H9 (cell line): ENCODE measurements around the gene MEF2A. TPM values are rescaled to one million over a fixed set of nuclear protein-coding genes. Genes with fewer than 3 reads are reported as not detected.

Source experiments
- DNase-seq: peaks from one replicate; pipeline ENCODE4 v3.0.0-alpha.2; 2017
- H2AFZ ChIP-seq: one replicate; pipeline ENCODE4 v1.6.1; 2013; ENCODE audit warnings: mild to moderate bottlenecking, low read length, control low read depth, moderate library complexity
- H2AK5ac ChIP-seq: 2 replicates; pipeline ENCODE4 v1.6.1; 2013; ENCODE audit warnings: low read length, control low read depth, mixed read lengths; ENCODE audit not compliant: insufficient read length
- H2BK120ac ChIP-seq: one replicate; pipeline ENCODE4 v1.6.1; 2013; ENCODE audit warnings: low read depth, mild to moderate bottlenecking, low read length, control low read depth, inconsistent platforms; ENCODE audit not compliant: poor library complexity, severe bottlenecking
- H2BK12ac ChIP-seq: 2 replicates; pipeline ENCODE4 v1.6.1; 2013; ENCODE audit warnings: low read length, control low read depth, mixed read lengths, low read depth; ENCODE audit not compliant: insufficient read length
- H2BK15ac ChIP-seq: 2 replicates; pipeline ENCODE4 v1.6.1; 2013; ENCODE audit warnings: low read depth, low read length, control low read depth
- H2BK20ac ChIP-seq: one replicate; pipeline ENCODE4 v1.6.1; 2013; ENCODE audit warnings: low read depth, mild to moderate bottlenecking, low read length, control low read depth, inconsistent platforms; ENCODE audit not compliant: poor library complexity, severe bottlenecking
- H2BK5ac ChIP-seq: 2 replicates; pipeline ENCODE4 v1.6.1; 2013; ENCODE audit warnings: low read length, control low read depth, mixed read lengths; ENCODE audit not compliant: insufficient read length
- H3K14ac ChIP-seq: 2 replicates; pipeline ENCODE4 v1.6.1; 2013; ENCODE audit warnings: low read length, control low read depth; ENCODE audit not compliant: insufficient read depth
- H3K18ac ChIP-seq: 2 replicates; pipeline ENCODE4 v1.6.1; 2013; ENCODE audit warnings: low read depth, mild to moderate bottlenecking, mixed read lengths, low read length, control low read depth; ENCODE audit not compliant: insufficient read length
- H3K23ac ChIP-seq: 2 replicates; pipeline ENCODE4 v1.6.1; 2013; ENCODE audit warnings: low read length, control low read depth, mixed read lengths, low read depth; ENCODE audit not compliant: insufficient read length
- H3K23me2 ChIP-seq: 2 replicates; pipeline ENCODE4 v1.6.1; 2013; ENCODE audit warnings: low read depth, mild to moderate bottlenecking, mixed read lengths, low read length, control low read depth; ENCODE audit not compliant: insufficient read length, poor library complexity, severe bottlenecking
- H3K27ac ChIP-seq: 2 replicates; pipeline ENCODE4 v1.5.1; 2013; ENCODE audit warnings: low read length, control low read depth, mixed read lengths, low read depth; ENCODE audit not compliant: insufficient read length
- H3K27me3 ChIP-seq: 2 replicates; pipeline ENCODE4 v1.6.1; 2013; ENCODE audit warnings: low read length, control low read depth, inconsistent platforms; ENCODE audit not compliant: insufficient read depth
- H3K4ac ChIP-seq: 2 replicates; pipeline ENCODE4 v1.6.1; 2013; ENCODE audit warnings: low read depth, mild to moderate bottlenecking, control low read depth, inconsistent platforms, low read length, moderate library complexity
- H3K4me1 ChIP-seq: 2 replicates; pipeline ENCODE4 v1.6.1; 2013; ENCODE audit warnings: low read length, control low read depth, inconsistent platforms; ENCODE audit not compliant: insufficient read depth
- H3K4me2 ChIP-seq: 2 replicates; pipeline ENCODE4 v1.6.1; 2013; ENCODE audit warnings: low read length, control low read depth, mixed read lengths; ENCODE audit not compliant: insufficient read length, insufficient read depth
- H3K56ac ChIP-seq: 2 replicates; pipeline ENCODE4 v1.6.1; 2013; ENCODE audit warnings: low read depth, mild to moderate bottlenecking, mixed read lengths, low read length, control low read depth; ENCODE audit not compliant: insufficient read length
- H3K79me1 ChIP-seq: 2 replicates; pipeline ENCODE4 v1.6.1; 2013; ENCODE audit warnings: low read depth, mild to moderate bottlenecking, moderate library complexity, low read length, control low read depth, inconsistent platforms; ENCODE audit not compliant: insufficient read depth, poor library complexity, severe bottlenecking
- H3K79me2 ChIP-seq: 2 replicates; pipeline ENCODE4 v1.6.1; 2013; ENCODE audit warnings: low read length, control low read depth, inconsistent platforms; ENCODE audit not compliant: insufficient read depth
- H3K9ac ChIP-seq: 2 replicates; pipeline ENCODE4 v1.6.1; 2013; ENCODE audit warnings: low read length, control low read depth, mixed read lengths; ENCODE audit not compliant: insufficient read length; ENCODE audit errors: extremely low read depth
- H3K9me3 ChIP-seq: one replicate; pipeline ENCODE4 v1.6.1; 2013; ENCODE audit warnings: low read depth, low read length, inconsistent platforms; ENCODE audit not compliant: control insufficient read depth
- H3T11ph ChIP-seq: one replicate; pipeline ENCODE4 v1.6.1; 2013; ENCODE audit warnings: mild to moderate bottlenecking, low read length, control low read depth, inconsistent platforms
- H4K20me1 ChIP-seq: one replicate; pipeline ENCODE4 v1.6.1; 2013; ENCODE audit not compliant: control insufficient read depth, insufficient read length, insufficient read depth
- H4K5ac ChIP-seq: 2 replicates; pipeline ENCODE4 v1.6.1; 2013; ENCODE audit warnings: low read depth, mild to moderate bottlenecking, mixed read lengths, low read length, control low read depth; ENCODE audit not compliant: insufficient read length
- H4K8ac ChIP-seq: replicated peaks from 2 replicates; pipeline ENCODE4 v1.6.1; 2013; ENCODE audit warnings: low read length, control low read depth, mixed read lengths, low read depth; ENCODE audit not compliant: insufficient read length
- H4K91ac ChIP-seq: 2 replicates; pipeline ENCODE4 v1.6.1; 2013; ENCODE audit warnings: low read depth, mild to moderate bottlenecking, moderate library complexity, mixed read lengths, low read length, control low read depth; ENCODE audit not compliant: insufficient read length
- H3K27ac Mint-ChIP-seq, 3 experiments: 2 replicates in 2 of 3; 3 replicates in 1 of 3; pipeline ENCODE4 v1.8.0; 2020 to 2021; ENCODE audit warnings: mixed read lengths in 3 of 3, mild to moderate bottlenecking in 1 of 3, moderate library complexity in 1 of 3
- H3K27me3 Mint-ChIP-seq: 2 replicates; pipeline ENCODE4 v1.8.0; 2021; ENCODE audit warnings: low read depth, mild to moderate bottlenecking, moderate library complexity, mixed read lengths
- H3K36me3 Mint-ChIP-seq, 3 experiments: 2 replicates in 2 of 3; 3 replicates in 1 of 3; pipeline ENCODE4 v1.8.0; 2020 to 2021; ENCODE audit warnings: low read depth in 3 of 3, mixed read lengths in 3 of 3; ENCODE audit not compliant: insufficient read depth in 1 of 3
- H3K4me1 Mint-ChIP-seq, 2 experiments: 2 replicates each; pipeline ENCODE4 v1.8.0; 2020; ENCODE audit warnings: mixed read lengths in 2 of 2
- H3K4me3 Mint-ChIP-seq, 2 experiments: 2 replicates in 1 of 2; 3 replicates in 1 of 2; pipeline ENCODE4 v1.8.0; 2020 to 2021; ENCODE audit warnings: mild to moderate bottlenecking in 2 of 2, mixed read lengths in 2 of 2, moderate library complexity in 1 of 2
- H3K9me3 Mint-ChIP-seq, 2 experiments: 2 replicates in 1 of 2; 3 replicates in 1 of 2; pipeline ENCODE4 v1.8.0; 2020; ENCODE audit warnings: mild to moderate bottlenecking in 2 of 2, mixed read lengths in 2 of 2, moderate library complexity in 1 of 2
- CTCF ChIP-seq: fragments of 200-600 bp; sonication (generic); conservative IDR thresholded peaks from 3 replicates; pipeline ENCODE4 v1.8.0; 2021; ENCODE audit warnings: antibody characterized with exemption, mild to moderate bottlenecking
- WGBS: extraction: QIAGEN DNeasy Blood & Tissue Kit; methylation state at CpG from one replicate; pipeline ENCODE4 v1.1.7; 2013; ENCODE audit warnings: missing lambda C conversion rate, low lambda C conversion rate, mixed read lengths; ENCODE audit not compliant: insufficient read length; ENCODE audit errors: extremely low coverage; 5-methylcytosine and 5-hydroxymethylcytosine counted together
- total RNA-seq: library from RNA; stranded (reverse); gene quantifications from 2 replicates; pipeline ENCODE4 v1.2.1, GENCODE V29; 2021

MEF2A gene
- total RNA-seq, 1 experiment from 2014 or later = 20.7 TPM

GRCh38 chr15:99558571-99558970, 7.2 kb upstream of the MEF2A start:
- Histone ChIP-seq H2BK20ac (no peak overlapping the region), H3K79me1 (no peaks in the 10 kb centered on the region), H2BK120ac (no peak overlapping the region), H3K79me2 (no peaks in the 10 kb centered on the region), H2BK15ac (no peak overlapping the region), H3K9ac (no peak overlapping the region), H3K4ac (no peak overlapping the region), H3K9me3 (no peaks in the 10 kb centered on the region), H3K4me1 (peaks cover 2% of the 10 kb centered on the region; the same call in 1 of the 2 replicates), H2BK5ac (no peak overlapping the region), H2AK5ac (no peak overlapping the region), H3K27ac (no peak overlapping the region), H4K8ac (no peak overlapping the region), H4K91ac (no peak overlapping the region), H4K5ac (no peak overlapping the region), H2AFZ (no peak overlapping the region), H3K23ac (no peak overlapping the region), H3K18ac (no peak overlapping the region), H2BK12ac (no peak overlapping the region), H3K14ac (no peak overlapping the region), H3K4me2 (no peak overlapping the region), H3K23me2 (no peaks in the 10 kb centered on the region), H3T11ph (no peak overlapping the region), H4K20me1 (no peaks in the 10 kb centered on the region), H3K27me3 (no peaks in the 10 kb centered on the region), H3K56ac (no peak overlapping the region)
- H3K27me3 Mint-ChIP-seq = peaks cover 7% of the 10 kb centered on the region
- TF ChIP-seq CTCF = no peak
- no CpG with 5 or more reads among the region's 3 CpGs for WGBS
- no peak overlapping the region for H3K4me3 Mint-ChIP-seq
- no peaks in the 10 kb centered on the region for H3K36me3 Mint-ChIP-seq
- DNase-seq = no peak
- H3K4me1 Mint-ChIP-seq = peaks cover 5 to 12% of the 10 kb centered on the region in 2 experiments
- no peaks in the 10 kb centered on the region for H3K9me3 Mint-ChIP-seq
- H3K27ac Mint-ChIP-seq = no peak overlapping the region
